Measurements from ENCODE around the gene SEMA3G.

The SEMA3G gene

DNA sequence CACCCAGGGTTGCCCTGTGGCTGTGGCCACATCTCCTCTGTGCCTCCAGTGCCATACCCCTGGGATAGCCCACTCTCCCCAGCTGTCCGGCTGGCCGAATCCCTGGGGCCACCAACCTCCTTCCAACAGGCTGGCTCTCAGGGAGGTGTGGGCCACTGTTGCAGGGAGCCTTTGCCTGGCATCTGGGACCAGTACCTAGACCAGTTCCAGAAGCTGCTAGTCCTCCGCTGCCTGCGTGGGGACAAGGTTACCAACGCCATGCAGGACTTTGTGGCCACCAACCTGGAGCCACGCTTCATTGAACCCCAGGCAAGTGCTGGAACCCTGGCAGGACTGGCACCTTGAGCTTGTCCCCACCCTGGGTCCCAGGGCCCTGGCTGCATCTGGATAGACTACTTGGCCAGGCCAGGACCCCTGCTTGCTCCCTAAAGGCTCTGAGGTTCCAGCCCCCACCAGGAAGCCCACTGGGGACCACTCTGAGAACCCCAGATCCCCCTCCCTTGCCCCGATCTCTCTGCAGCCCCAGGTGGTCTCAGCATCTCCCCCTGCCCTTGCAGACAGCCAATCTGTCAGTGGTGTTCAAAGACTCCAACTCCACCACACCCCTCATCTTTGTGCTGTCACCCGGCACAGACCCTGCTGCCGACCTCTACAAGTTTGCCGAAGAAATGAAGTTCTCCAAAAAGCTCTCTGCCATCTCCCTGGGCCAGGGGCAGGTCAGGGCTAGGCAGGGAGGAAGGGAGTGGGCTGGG lies 50.0 kb downstream of the SEMA3G start:
- no peak for DNase-seq

DNA sequence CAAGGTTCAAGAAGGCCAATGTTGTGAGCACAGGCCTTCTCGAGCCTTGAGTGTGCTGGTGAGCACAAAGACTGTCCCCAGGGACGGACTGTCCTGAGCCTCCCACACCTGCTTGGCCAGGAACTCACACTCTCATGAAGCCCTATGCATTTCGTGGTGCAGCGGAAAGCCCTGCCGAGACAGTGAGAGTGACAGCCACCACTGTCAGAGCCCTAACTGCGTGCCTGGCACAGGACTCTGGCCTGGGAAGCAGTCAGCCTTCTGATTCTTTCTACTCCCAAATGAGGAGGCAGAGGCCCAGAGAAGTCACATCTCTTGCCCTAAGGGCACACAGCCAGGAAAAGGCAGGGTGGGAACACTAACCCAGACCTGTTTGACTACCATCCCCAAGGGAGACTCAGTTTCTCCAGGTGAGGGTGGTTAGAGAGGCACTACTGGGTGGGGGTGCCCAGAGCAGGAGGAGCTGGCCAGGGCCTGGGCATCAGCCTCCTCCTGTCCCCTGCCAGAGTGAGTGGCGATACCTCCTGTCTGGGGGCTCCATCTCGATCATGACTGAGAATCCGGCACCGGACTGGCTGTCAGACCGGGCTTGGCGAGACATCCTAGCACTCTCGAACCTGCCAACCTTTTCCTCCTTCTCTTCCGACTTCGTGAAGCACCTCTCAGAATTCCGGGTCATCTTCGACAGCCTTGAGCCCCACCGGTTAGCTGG lies 50.8 kb downstream of the SEMA3G start:
- no peak for DNase-seq

DNA sequence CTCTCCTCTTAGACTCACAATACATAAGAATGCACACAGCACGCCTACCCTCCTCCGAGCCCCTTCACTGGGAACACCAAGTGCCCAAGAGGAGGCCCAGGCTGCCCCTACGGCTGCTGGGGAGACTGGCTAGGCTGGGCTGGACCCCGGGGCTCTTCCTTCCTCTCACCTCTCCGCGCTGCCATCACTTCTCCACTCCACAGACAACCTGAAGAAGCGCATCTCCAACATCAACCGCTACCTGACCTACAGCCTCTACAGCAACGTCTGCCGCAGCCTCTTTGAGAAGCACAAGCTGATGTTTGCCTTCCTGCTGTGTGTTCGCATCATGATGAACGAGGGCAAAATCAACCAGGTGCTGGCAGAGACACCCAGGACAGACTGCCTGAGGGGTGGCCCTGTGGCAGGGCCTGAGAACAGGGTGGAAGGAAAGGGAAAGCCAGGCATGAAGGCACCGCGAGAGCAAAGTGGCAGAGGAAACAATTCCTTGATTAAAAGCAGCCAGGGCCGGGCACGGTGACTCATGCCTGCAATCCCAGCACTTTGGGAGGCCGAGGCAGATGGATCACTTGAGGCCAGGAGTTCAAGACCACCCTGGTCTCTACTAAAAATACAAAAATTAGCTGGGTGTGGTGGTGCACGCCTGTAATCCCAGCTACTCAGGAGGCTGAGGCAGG lies 51.6 kb downstream of the SEMA3G start:
- no peak for DNase-seq

DNA sequence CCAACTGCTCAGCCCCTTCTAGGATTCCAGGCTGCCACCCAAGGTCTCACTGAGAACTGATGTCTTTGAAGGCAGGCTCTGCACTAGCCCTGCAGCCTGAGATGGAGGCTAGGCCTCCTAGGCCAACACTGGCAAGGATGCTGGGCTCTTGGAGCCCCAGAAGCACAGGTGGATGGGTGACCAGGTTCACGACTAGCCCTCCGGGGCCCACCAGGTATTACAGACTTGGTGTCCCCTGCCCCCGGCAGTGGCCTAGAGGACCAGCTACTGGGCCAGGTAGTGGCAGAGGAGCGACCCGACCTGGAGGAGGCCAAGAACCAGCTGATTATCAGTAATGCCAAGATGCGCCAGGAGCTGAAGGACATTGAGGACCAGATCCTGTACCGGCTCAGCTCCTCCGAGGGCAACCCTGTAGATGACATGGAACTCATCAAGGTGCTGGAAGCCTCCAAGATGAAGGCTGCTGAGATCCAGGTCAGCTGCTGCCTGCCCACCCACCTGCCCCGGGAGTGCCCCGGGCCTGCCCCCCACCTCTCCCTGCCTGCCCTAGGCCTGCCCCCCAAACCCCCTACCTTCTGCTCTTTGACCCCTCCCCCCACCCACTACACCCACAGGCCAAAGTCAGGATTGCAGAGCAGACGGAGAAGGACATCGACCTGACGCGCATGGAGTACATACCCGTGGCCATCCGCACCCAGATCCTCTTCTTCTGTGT lies 52.5 kb downstream of the SEMA3G start:
- no peak for DNase-seq

GRCh38 chr3:52391096-52391495 lies 53.8 kb downstream of the SEMA3G start:
- DNase-seq: no peak

GRCh38 chr3:52388933-52389332 lies 56.0 kb downstream of the SEMA3G start:
- no peak for DNase-seq

- DNase-seq: no peak
These were observed 56.5 kb downstream of the SEMA3G start for GRCh38 chr3:52388348-52388821.

- no peak for DNase-seq
These were observed 57.4 kb downstream of the SEMA3G start for GRCh38 chr3:52387481-52387880.

DNA sequence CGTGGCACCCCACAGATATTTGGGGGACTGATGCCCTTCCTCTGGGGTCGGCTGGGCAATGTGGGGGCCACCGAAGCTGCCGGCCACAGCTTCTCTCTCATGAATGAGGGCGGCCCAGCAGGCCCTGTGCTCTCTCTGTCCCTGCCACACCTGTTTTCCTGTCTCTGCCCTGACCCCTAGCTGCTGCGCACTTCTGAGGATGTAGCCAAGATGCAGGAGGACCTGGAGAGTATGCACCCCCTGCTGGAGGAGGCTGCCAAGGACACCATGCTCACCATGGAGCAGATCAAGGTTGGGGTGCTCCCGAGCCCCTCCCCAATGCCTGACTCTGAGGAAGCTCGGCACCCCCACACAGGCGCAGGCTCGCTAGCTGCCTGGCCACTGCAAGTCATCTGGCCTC lies 59.7 kb downstream of the SEMA3G start:
- DNase-seq: no peak

DNA sequence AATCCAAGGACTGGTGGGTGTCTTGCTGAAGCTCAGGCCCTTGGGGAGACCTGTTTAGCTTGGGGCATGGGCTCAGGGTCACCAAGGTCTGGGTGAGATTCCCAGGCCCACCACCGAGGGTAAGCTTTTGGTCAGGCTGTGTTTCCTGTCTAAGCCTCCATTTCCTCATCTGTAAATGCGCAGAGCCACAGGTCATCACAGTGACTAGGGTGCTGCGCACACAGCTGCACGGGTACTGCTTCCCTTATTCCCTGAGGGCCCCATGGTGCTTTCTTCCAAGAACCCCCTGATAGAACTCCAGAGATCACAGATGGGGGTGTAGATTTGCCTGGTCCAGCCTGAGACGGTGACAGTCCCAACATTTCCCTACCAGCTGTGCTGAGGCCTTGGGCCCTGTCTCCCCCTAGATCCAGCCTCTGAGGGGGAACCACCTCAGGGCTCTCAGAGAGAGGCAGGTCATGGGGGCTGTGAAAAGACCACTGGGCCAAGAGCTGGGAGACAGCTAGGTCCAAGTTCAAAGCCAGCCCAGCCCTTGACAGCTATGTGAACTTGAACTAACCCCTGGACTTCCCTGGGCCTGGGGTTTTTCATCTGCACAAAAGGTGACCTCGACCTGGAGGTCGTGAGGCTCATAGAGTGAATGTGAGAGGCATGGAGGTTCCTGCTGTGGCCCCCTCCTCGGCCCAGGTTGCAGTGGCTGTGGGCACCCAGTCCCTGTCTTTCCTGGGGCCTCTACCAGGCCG lies 60.7 kb downstream of the SEMA3G start:
- DNase-seq: no peak

- no peak for DNase-seq
These were observed 61.5 kb downstream of the SEMA3G start for GRCh38 chr3:52383446-52383845.
